Occipital lobe (tissue), 2 donors: ENCODE results near the gene ZNRF4. TPM values are rescaled to one million over a fixed set of nuclear protein-coding genes. Genes with fewer than 3 reads are reported as not detected.
"Not testable (repeated sequence)": the region's sequence is repeated elsewhere in the genome, so short reads cannot be mapped to it uniquely, and the experiment has no call there.

Experiments
- DNase-seq: peaks from one replicate; lab custom pipeline; 2025; lab: John Stamatoyannopoulos, UW
- total RNA-seq: library from RNA; depleted of rRNA; stranded (reverse); fragments of >200 nt; gene quantifications from one replicate; pipeline ENCODE4 v1.2.3, GENCODE V29; 2014

ZNRF4 gene
- total RNA-seq, 1 donor from 2014 or later, result not detected

- no peak for DNase-seq
These were observed 17.1 kb downstream of the ZNRF4 start for GRCh38 chr19:5472286-5472685.

- DNase-seq, result no peak
These were observed 18.4 kb downstream of the ZNRF4 start for GRCh38 chr19:5473646-5474045.

GRCh38 chr19:5477451-5478215 is 22.4 kb downstream of the ZNRF4 start:
- DNase-seq, result no peak

GRCh38 chr19:5478241-5478924 is 23.2 kb downstream of the ZNRF4 start:
- no peak for DNase-seq

- DNase-seq, result no peak
These were observed 23.8 kb downstream of the ZNRF4 start for GRCh38 chr19:5478925-5479588.

- no peak for DNase-seq
These were observed 24.7 kb downstream of the ZNRF4 start for GRCh38 chr19:5479958-5480357.

- no peak for DNase-seq
These were observed 25.2 kb downstream of the ZNRF4 start for GRCh38 chr19:5480427-5480836.

- no peak for DNase-seq
These were observed 26.7 kb downstream of the ZNRF4 start for GRCh38 chr19:5481957-5482356.

- no peak for DNase-seq
These were observed 29.4 kb downstream of the ZNRF4 start for GRCh38 chr19:5484398-5485285.

- no peak for DNase-seq
These were observed 30.0 kb downstream of the ZNRF4 start for GRCh38 chr19:5485286-5485636.

GRCh38 chr19:5485658-5486057 is 30.4 kb downstream of the ZNRF4 start:
- not testable (repeated sequence) for DNase-seq

GRCh38 chr19:5487222-5487621 is 32.0 kb downstream of the ZNRF4 start:
- DNase-seq, result no peak

- DNase-seq, result no peak
These were observed 34.3 kb downstream of the ZNRF4 start for GRCh38 chr19:5489551-5489950.

GRCh38 chr19:5491565-5491964 is 36.3 kb downstream of the ZNRF4 start:
- DNase-seq, result no peak

- DNase-seq, result no peak
These were observed 37.0 kb downstream of the ZNRF4 start for GRCh38 chr19:5492281-5492634.

GRCh38 chr19:5492635-5493409 is 37.6 kb downstream of the ZNRF4 start:
- no peak for DNase-seq

GRCh38 chr19:5494773-5495172 is 39.6 kb downstream of the ZNRF4 start:
- no peak for DNase-seq

GRCh38 chr19:5495792-5496191 is 40.6 kb downstream of the ZNRF4 start:
- no peak for DNase-seq

GRCh38 chr19:5497297-5497696 is 42.1 kb downstream of the ZNRF4 start:
- no peak for DNase-seq

GRCh38 chr19:5498830-5499550 is 43.8 kb downstream of the ZNRF4 start:
- DNase-seq, result no peak
